ENCODE data around the gene PTPRT. TPM values are rescaled to one million over a fixed set of nuclear protein-coding genes. Genes with fewer than 3 reads are reported as not detected.

PTPRT gene
- polyA plus RNA-seq, 4 donors, result 0.07 to 0.58 (median 0.27) TPM; not detected in 1

DNA sequence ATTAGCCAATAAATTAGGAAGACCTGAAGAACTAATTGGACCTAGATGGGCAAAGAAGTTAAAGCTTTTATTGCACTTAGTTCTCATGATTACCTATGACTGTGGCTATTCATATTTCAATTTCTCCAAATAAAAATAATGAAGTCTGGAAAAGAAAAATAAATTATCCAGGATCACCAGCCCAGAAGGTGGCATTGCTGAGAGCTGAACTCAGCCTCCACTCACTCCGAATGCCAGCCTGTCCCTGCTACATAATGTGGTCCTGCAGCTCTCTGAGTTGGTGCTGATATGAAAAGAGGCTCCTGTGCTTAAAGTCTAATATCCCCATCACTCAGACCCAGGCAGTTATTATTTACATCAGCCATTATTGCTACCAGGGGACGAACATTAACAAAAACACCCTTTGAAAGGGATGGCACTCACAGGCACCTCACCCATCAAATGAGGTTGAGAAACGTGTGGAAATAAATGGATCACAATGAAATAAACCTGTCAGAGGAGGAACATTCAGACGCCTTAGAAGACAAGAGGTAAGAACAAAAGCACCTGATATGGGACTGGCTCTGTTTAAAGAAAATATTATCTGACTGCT is 921.8 kb downstream of the PTPRT start:
- DNase-seq (no peak), FAIRE-seq (no peak)
- 40 to 58% (median 51%) methylated on average over 4 of the region's 4 CpGs for WGBS, 3 donors
- no peaks in the 10 kb centered on the region for H3K36me3 ChIP-seq (ENCODE audit: control insufficient read depth in 3 of 3, insufficient read depth in 2 of 3, low read depth in 1 of 3, low read length in 3 of 3)
- no peak overlapping the region for H3K4me3 ChIP-seq (ENCODE audit: low read depth in 1 of 3, low read length in 3 of 3)
- H3K9me3 ChIP-seq (ENCODE audit: control insufficient read depth in 2 of 2, insufficient read depth in 1 of 2, low read depth in 1 of 2, low read length in 1 of 2), result no peaks in the 10 kb centered on the region
- no peaks in the 10 kb centered on the region for H3K4me1 ChIP-seq (ENCODE audit: control insufficient read depth in 3 of 3, insufficient read depth in 2 of 3, low read depth in 1 of 3, low read length in 2 of 3)
- no peak overlapping the region for H3K27ac ChIP-seq (ENCODE audit: low read depth in 1 of 3, low read length in 2 of 3)
- no peaks in the 10 kb centered on the region for H3K27me3 ChIP-seq (ENCODE audit: control insufficient read depth in 3 of 3, insufficient read depth in 3 of 3, low read length in 3 of 3)

DNA sequence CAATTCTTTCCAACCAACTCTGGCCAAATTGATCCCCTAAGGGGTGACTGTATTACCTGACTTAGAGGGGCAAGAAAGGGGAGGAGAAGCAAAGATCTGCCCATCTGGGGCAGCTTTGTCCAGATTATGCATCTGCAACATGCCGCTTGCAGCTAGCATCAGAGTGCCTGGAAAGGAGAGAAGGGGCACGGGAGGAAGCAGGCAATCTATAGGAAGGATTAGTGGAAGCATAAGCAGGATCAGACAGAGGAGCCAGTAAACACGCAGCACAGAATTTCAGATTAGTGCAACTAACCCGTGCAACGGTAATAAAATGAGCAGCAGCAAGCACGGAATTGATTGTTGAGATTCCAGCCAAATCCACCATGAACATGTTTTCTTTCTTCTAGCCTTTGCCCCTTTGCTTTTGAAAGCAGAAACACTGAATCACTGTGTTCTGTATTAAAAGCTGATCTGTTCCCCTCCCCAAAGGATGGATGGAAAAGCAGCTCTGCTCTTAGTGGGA is 927.9 kb downstream of the PTPRT start:
- no peaks in the 10 kb centered on the region for H3K4me1 ChIP-seq (ENCODE audit: control insufficient read depth in 3 of 3, insufficient read depth in 2 of 3, low read depth in 1 of 3, low read length in 2 of 3)
- no peaks in the 10 kb centered on the region for H3K9me3 ChIP-seq (ENCODE audit: control insufficient read depth in 2 of 2, insufficient read depth in 1 of 2, low read depth in 1 of 2, low read length in 1 of 2)
- H3K36me3 ChIP-seq (ENCODE audit: control insufficient read depth in 3 of 3, insufficient read depth in 2 of 3, low read depth in 1 of 3, low read length in 3 of 3), result no peaks in the 10 kb centered on the region
- WGBS, 3 donors, result 43 to 68% (median 57%) methylated on average over 6 of the region's 6 CpGs
- no peaks in the 10 kb centered on the region for H3K27me3 ChIP-seq (ENCODE audit: control insufficient read depth in 3 of 3, insufficient read depth in 3 of 3, low read length in 3 of 3)
- H3K27ac ChIP-seq (ENCODE audit: low read depth in 1 of 3, low read length in 2 of 3), result no peak overlapping the region
- no peak for FAIRE-seq
- H3K4me3 ChIP-seq (ENCODE audit: low read depth in 1 of 3, low read length in 3 of 3), result no peak overlapping the region
- DNase-seq, result no peak

DNA sequence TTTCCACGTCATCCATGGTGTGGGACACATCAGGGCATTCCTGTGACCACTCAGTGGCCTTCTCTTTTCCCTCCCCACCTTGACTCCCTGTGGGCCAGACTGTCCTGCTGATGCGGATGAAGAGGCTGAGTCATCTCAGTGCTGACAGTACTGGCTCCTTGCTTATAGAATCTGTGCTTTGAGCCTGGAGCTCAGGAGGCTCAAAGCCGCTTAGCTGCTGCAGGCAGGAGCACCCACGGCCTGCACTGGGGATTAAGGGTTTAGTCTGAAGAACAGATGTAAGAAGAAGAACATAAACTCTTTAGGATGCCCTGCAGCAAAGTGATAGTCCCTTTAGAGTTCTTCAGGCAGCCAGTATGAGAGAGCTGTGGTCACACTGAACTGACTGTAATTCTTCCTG is 929.5 kb downstream of the PTPRT start:
- Histone ChIP-seq H3K27ac (ENCODE audit: low read depth in 1 of 3, low read length in 2 of 3) (no peak overlapping the region), H3K36me3 (ENCODE audit: control insufficient read depth in 3 of 3, insufficient read depth in 2 of 3, low read depth in 1 of 3, low read length in 3 of 3) (no peaks in the 10 kb centered on the region), H3K4me3 (ENCODE audit: low read depth in 1 of 3, low read length in 3 of 3) (no peak overlapping the region), H3K27me3 (ENCODE audit: control insufficient read depth in 3 of 3, insufficient read depth in 3 of 3, low read length in 3 of 3) (no peaks in the 10 kb centered on the region), H3K9me3 (ENCODE audit: control insufficient read depth in 2 of 2, insufficient read depth in 1 of 2, low read depth in 1 of 2, low read length in 1 of 2) (no peaks in the 10 kb centered on the region), H3K4me1 (ENCODE audit: control insufficient read depth in 3 of 3, insufficient read depth in 2 of 3, low read depth in 1 of 3, low read length in 2 of 3) (no peaks in the 10 kb centered on the region)
- no peak for DNase-seq
- 55 to 76% (median 71%) methylated on average over 4 of the region's 4 CpGs for WGBS, 3 donors
- FAIRE-seq, result no peak

GRCh38 chr20:42259389-42259788 is 930.3 kb downstream of the PTPRT start:
- 79 to 85% (median 82%) methylated on average over 4 of the region's 4 CpGs for WGBS, 3 donors
- H3K4me3 ChIP-seq (ENCODE audit: low read depth in 1 of 3, low read length in 3 of 3), result no peak overlapping the region
- no peak for FAIRE-seq
- no peaks in the 10 kb centered on the region for H3K27me3 ChIP-seq (ENCODE audit: control insufficient read depth in 3 of 3, insufficient read depth in 3 of 3, low read length in 3 of 3)
- H3K4me1 ChIP-seq (ENCODE audit: control insufficient read depth in 3 of 3, insufficient read depth in 2 of 3, low read depth in 1 of 3, low read length in 2 of 3), result no peaks in the 10 kb centered on the region
- no peaks in the 10 kb centered on the region for H3K36me3 ChIP-seq (ENCODE audit: control insufficient read depth in 3 of 3, insufficient read depth in 2 of 3, low read depth in 1 of 3, low read length in 3 of 3)
- H3K9me3 ChIP-seq (ENCODE audit: control insufficient read depth in 2 of 2, insufficient read depth in 1 of 2, low read depth in 1 of 2, low read length in 1 of 2), result no peaks in the 10 kb centered on the region
- no peak overlapping the region for H3K27ac ChIP-seq (ENCODE audit: low read depth in 1 of 3, low read length in 2 of 3)
- DNase-seq, result no peak

DNA sequence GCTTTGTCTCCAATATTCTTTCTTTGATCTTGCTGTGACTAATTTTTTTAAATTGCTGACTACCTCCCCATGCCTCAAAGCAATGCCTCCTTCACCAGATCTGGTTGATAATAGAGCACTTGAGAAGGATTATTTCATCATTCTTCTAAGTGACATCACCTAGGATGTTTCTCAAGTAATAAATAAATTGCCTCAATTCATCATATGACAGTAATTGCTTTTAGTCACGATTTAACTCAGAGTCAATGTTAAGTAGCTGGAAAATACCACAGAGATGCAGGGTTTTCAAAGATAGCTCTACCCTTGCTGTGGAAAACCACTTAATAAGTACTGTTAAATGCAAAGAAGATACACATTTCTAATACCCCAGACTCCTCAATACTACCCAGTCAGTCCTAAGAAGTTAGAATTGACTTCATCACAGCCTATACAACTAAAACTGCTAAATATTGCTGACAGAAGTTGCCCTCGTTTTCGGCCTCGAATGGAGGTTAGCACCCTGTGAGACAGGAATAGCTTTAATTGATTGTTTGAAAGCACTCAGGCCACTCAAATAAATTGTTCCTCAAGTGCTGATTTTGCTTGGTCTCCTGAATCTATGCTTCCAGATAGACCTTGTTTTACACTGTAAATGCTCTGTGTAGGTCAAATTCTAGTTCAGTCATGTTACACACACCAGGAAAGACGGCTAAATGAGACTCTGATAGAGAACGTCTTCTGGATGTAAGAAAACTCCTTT is 931.0 kb downstream of the PTPRT start:
- no peaks in the 10 kb centered on the region for H3K4me1 ChIP-seq (ENCODE audit: control insufficient read depth in 3 of 3, insufficient read depth in 2 of 3, low read depth in 1 of 3, low read length in 2 of 3)
- H3K36me3 ChIP-seq (ENCODE audit: control insufficient read depth in 3 of 3, insufficient read depth in 2 of 3, low read depth in 1 of 3, low read length in 3 of 3), result no peaks in the 10 kb centered on the region
- no peaks in the 10 kb centered on the region for H3K9me3 ChIP-seq (ENCODE audit: control insufficient read depth in 2 of 2, insufficient read depth in 1 of 2, low read depth in 1 of 2, low read length in 1 of 2)
- H3K27ac ChIP-seq (ENCODE audit: low read depth in 1 of 3, low read length in 2 of 3), result no peak overlapping the region
- H3K27me3 ChIP-seq (ENCODE audit: control insufficient read depth in 3 of 3, insufficient read depth in 3 of 3, low read length in 3 of 3), result no peaks in the 10 kb centered on the region
- WGBS, 3 donors, result 75 to 78% (median 77%) methylated on average over 6 of the region's 6 CpGs
- DNase-seq, result no peak
- H3K4me3 ChIP-seq (ENCODE audit: low read depth in 1 of 3, low read length in 3 of 3), result no peak overlapping the region
- no peak for FAIRE-seq

- no peak overlapping the region for H3K4me3 ChIP-seq (ENCODE audit: low read depth in 1 of 3, low read length in 3 of 3)
- no peaks in the 10 kb centered on the region for H3K27me3 ChIP-seq (ENCODE audit: control insufficient read depth in 3 of 3, insufficient read depth in 3 of 3, low read length in 3 of 3)
- FAIRE-seq (no peak), DNase-seq (no peak)
- H3K36me3 ChIP-seq (ENCODE audit: control insufficient read depth in 3 of 3, insufficient read depth in 2 of 3, low read depth in 1 of 3, low read length in 3 of 3), result no peaks in the 10 kb centered on the region
- no peaks in the 10 kb centered on the region for H3K4me1 ChIP-seq (ENCODE audit: control insufficient read depth in 3 of 3, insufficient read depth in 2 of 3, low read depth in 1 of 3, low read length in 2 of 3)
- H3K9me3 ChIP-seq (ENCODE audit: control insufficient read depth in 2 of 2, insufficient read depth in 1 of 2, low read depth in 1 of 2, low read length in 1 of 2), result no peaks in the 10 kb centered on the region
- 16 to 61% (median 30%) methylated on average over 3 of the region's 3 CpGs for WGBS, 3 donors
- H3K27ac ChIP-seq (ENCODE audit: low read depth in 1 of 3, low read length in 2 of 3), result no peak overlapping the region
These were observed 933.9 kb downstream of the PTPRT start for GRCh38 chr20:42255821-42256220.

DNA sequence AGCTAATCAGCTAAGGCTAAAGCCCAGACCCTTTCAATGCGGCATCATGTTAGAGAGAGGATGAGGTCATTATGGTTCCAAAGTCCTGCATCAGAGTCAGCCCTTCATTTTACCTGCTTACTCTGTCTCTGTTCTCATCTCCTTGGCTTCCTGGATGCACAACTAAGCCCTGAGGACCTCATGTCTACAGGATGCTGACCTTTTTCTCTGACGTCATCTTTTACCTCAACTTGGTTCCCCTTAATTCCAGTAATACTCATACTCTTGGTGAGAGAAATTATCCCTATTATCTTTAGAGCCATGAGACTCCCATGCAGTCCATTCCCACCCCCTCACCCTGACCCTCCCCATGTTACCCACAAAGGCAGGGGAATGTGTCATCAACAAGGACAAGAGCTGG is 935.0 kb downstream of the PTPRT start:
- no peak for DNase-seq
- FAIRE-seq, result no peak
- H3K27ac ChIP-seq (ENCODE audit: low read depth in 1 of 3, low read length in 2 of 3), result no peak overlapping the region
- H3K36me3 ChIP-seq (ENCODE audit: control insufficient read depth in 3 of 3, insufficient read depth in 2 of 3, low read depth in 1 of 3, low read length in 3 of 3), result no peaks in the 10 kb centered on the region
- 44 to 80% (median 56%) methylated on average over 2 of the region's 2 CpGs for WGBS, 3 donors
- no peaks in the 10 kb centered on the region for H3K27me3 ChIP-seq (ENCODE audit: control insufficient read depth in 3 of 3, insufficient read depth in 3 of 3, low read length in 3 of 3)
- no peak overlapping the region for H3K4me3 ChIP-seq (ENCODE audit: low read depth in 1 of 3, low read length in 3 of 3)
- H3K9me3 ChIP-seq (ENCODE audit: control insufficient read depth in 2 of 2, insufficient read depth in 1 of 2, low read depth in 1 of 2, low read length in 1 of 2), result no peaks in the 10 kb centered on the region
- H3K4me1 ChIP-seq (ENCODE audit: control insufficient read depth in 3 of 3, insufficient read depth in 2 of 3, low read depth in 1 of 3, low read length in 2 of 3), result no peaks in the 10 kb centered on the region

GRCh38 chr20:42252116-42252515 is 937.6 kb downstream of the PTPRT start:
- no peak overlapping the region for H3K4me3 ChIP-seq (ENCODE audit: low read depth in 1 of 3, low read length in 3 of 3)

More at GRCh38 chr20:42252116-42252515, 937.6 kb downstream of the PTPRT start:
- no peaks in the 10 kb centered on the region for H3K36me3 ChIP-seq (ENCODE audit: control insufficient read depth in 3 of 3, insufficient read depth in 2 of 3, low read depth in 1 of 3, low read length in 3 of 3)
- no peaks in the 10 kb centered on the region for H3K9me3 ChIP-seq (ENCODE audit: control insufficient read depth in 2 of 2, insufficient read depth in 1 of 2, low read depth in 1 of 2, low read length in 1 of 2)
- no peak overlapping the region for H3K27ac ChIP-seq (ENCODE audit: low read depth in 1 of 3, low read length in 2 of 3)
- no peak for DNase-seq
- H3K4me1 ChIP-seq (ENCODE audit: control insufficient read depth in 3 of 3, insufficient read depth in 2 of 3, low read depth in 1 of 3, low read length in 2 of 3), result no peaks in the 10 kb centered on the region
- 66 to 69% (median 67%) methylated on average over 4 of the region's 4 CpGs for WGBS, 3 donors
- FAIRE-seq, result no peak
- no peaks in the 10 kb centered on the region for H3K27me3 ChIP-seq (ENCODE audit: control insufficient read depth in 3 of 3, insufficient read depth in 3 of 3, low read length in 3 of 3)
